ENCODE data around the gene SHISA7. TPM values are rescaled to one million over a fixed set of nuclear protein-coding genes. Genes with fewer than 3 reads are reported as not detected.
A peak's percentile ranks its signal among the peaks of the same experiment; 100 is the strongest.
"Not testable (repeated sequence)": the region's sequence is repeated elsewhere in the genome, so short reads cannot be mapped to it uniquely, and the experiment has no call there.

SHISA7 gene
- total RNA-seq, 1 donor from 2014 or later: not detected

DNA sequence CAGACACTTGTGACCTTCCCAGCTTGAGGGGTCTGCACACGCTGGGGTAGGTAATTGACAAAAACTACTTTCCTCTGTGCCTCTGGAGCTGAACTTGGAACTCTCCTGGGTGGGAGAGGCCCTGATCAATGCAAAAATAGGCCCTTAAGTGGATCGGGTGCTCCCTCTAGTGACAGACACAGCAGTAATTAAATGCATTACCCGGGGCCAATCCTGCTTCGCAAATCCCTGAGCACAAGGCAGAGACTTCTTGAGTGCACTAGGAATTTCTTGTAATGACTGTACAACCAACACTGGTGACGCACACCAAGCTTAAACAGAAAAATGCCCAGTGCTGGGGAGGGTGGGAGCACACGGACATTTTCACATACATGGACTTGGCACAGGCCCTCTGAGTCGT is 24.9 kb downstream of the SHISA7 start:
- DNase-seq (ENCODE audit: low spot score): peak; percentile 67
- peaks cover 5% of the 10 kb centered on the region for H3K27me3 Mint-ChIP-seq (ENCODE audit: unreplicated experiment)
- TF ChIP-seq, protein P1, sequence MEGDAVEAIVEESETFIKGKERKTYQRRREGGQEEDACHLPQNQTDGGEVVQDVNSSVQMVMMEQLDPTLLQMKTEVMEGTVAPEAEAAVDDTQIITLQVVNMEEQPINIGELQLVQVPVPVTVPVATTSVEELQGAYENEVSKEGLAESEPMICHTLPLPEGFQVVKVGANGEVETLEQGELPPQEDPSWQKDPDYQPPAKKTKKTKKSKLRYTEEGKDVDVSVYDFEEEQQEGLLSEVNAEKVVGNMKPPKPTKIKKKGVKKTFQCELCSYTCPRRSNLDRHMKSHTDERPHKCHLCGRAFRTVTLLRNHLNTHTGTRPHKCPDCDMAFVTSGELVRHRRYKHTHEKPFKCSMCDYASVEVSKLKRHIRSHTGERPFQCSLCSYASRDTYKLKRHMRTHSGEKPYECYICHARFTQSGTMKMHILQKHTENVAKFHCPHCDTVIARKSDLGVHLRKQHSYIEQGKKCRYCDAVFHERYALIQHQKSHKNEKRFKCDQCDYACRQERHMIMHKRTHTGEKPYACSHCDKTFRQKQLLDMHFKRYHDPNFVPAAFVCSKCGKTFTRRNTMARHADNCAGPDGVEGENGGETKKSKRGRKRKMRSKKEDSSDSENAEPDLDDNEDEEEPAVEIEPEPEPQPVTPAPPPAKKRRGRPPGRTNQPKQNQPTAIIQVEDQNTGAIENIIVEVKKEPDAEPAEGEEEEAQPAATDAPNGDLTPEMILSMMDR (IDR thresholded peaks at IDR 0.05; ENCODE audit: unreplicated experiment): peak; percentile 16
- no peak overlapping the region for H3K4me3 Mint-ChIP-seq (ENCODE audit: unreplicated experiment)
- no peaks in the 10 kb centered on the region for H3K9me3 Mint-ChIP-seq (ENCODE audit: unreplicated experiment)
- no peaks in the 10 kb centered on the region for H3K4me1 Mint-ChIP-seq (ENCODE audit: unreplicated experiment)
- H3K36me3 Mint-ChIP-seq (ENCODE audit: low read depth, unreplicated experiment): no peaks in the 10 kb centered on the region
- no peak overlapping the region for H3K27ac Mint-ChIP-seq (ENCODE audit: unreplicated experiment)

DNA sequence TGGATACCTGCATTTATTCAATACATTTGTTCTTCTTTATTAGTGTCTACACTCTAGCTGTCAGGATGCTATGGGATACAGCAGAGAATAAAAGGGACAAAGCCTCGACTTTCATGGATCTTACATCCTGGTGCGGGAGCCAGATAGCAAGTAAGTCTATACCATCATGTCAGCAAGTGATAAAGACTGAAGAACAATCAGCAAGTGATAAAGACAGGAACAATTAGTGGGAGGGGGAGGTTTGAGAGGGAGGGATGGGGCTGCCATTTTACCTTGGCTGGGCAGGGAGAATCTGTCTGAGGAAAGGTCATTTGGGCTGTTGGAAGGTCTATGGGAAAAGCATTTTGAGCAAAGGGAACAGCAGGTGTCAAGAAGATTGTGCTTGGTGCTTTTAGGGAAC is 32.9 kb downstream of the SHISA7 start:
- peaks cover 14% of the 10 kb centered on the region for H3K4me1 Mint-ChIP-seq (ENCODE audit: unreplicated experiment)
- H3K27me3 Mint-ChIP-seq (ENCODE audit: unreplicated experiment): peaks cover 11% of the 10 kb centered on the region
- no peak for DNase-seq (ENCODE audit: low spot score)
- H3K4me3 Mint-ChIP-seq (ENCODE audit: unreplicated experiment): no peak overlapping the region
- no peak overlapping the region for H3K27ac Mint-ChIP-seq (ENCODE audit: unreplicated experiment)
- peaks cover 21% of the 10 kb centered on the region for H3K36me3 Mint-ChIP-seq (ENCODE audit: low read depth, unreplicated experiment)
- TF ChIP-seq, protein P1 (IDR thresholded peaks at IDR 0.05; ENCODE audit: unreplicated experiment): no peak
- H3K9me3 Mint-ChIP-seq (ENCODE audit: unreplicated experiment): peaks cover 9% of the 10 kb centered on the region

DNA sequence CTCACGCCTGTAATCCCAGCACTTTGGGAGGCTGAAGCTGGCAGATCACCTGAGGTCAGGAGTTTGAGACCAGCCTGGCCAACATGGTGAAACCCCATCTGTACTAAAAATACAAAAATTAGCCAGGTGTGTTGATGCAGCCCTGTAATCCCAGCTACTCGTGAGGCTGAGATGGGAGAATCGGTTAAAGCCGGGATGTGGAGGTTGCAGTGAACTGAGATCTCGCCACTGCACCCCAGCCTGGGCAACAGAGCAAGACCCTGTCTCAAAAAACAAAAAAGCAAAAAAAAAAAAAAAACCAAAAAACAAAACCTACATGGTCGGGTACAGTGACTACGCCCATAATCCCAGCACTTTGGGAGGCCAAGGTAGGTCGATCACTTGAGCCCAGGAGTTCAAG is 33.9 kb downstream of the SHISA7 start:
- Mint-ChIP-seq H3K36me3 (ENCODE audit: low read depth, unreplicated experiment) (peaks cover 21% of the 10 kb centered on the region), H3K4me1 (ENCODE audit: unreplicated experiment) (peaks cover 14% of the 10 kb centered on the region), H3K27me3 (ENCODE audit: unreplicated experiment) (peaks cover 11% of the 10 kb centered on the region), H3K27ac (ENCODE audit: unreplicated experiment) (peak overlapping the region; percentile 31)
- H3K9me3 Mint-ChIP-seq (ENCODE audit: unreplicated experiment); DNase-seq (ENCODE audit: low spot score); H3K4me3 Mint-ChIP-seq (ENCODE audit: unreplicated experiment): not testable (repeated sequence)

DNA sequence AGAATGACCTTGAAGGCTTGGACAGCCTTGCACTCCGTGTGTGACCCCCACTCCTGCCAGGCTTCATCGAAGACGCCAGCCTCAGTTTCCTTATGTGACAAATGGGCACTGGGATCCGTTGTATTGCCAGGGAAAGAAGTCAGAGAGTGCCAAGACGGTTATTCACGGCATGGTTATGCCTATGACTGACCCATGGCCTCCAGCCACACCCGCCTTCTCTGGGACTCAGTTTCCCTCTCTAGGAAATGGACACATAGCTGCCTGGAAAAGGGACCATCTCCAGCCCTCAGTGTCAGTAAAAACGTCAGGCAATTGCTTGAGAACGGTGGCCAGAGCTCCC is 34.6 kb downstream of the SHISA7 start:
- TF ChIP-seq, protein P1 (IDR thresholded peaks at IDR 0.05; ENCODE audit: unreplicated experiment): no peak
- H3K36me3 Mint-ChIP-seq (ENCODE audit: low read depth, unreplicated experiment): peaks cover 21% of the 10 kb centered on the region
- peak overlapping the region; percentile 93 for H3K4me3 Mint-ChIP-seq (ENCODE audit: unreplicated experiment)
- H3K27ac Mint-ChIP-seq (ENCODE audit: unreplicated experiment): peak overlapping the region; percentile 90
- peaks cover 9% of the 10 kb centered on the region for H3K9me3 Mint-ChIP-seq (ENCODE audit: unreplicated experiment)
- H3K27me3 Mint-ChIP-seq (ENCODE audit: unreplicated experiment): peaks cover 11% of the 10 kb centered on the region
- peaks cover 14% of the 10 kb centered on the region for H3K4me1 Mint-ChIP-seq (ENCODE audit: unreplicated experiment)
- no peak for DNase-seq (ENCODE audit: low spot score)

DNA sequence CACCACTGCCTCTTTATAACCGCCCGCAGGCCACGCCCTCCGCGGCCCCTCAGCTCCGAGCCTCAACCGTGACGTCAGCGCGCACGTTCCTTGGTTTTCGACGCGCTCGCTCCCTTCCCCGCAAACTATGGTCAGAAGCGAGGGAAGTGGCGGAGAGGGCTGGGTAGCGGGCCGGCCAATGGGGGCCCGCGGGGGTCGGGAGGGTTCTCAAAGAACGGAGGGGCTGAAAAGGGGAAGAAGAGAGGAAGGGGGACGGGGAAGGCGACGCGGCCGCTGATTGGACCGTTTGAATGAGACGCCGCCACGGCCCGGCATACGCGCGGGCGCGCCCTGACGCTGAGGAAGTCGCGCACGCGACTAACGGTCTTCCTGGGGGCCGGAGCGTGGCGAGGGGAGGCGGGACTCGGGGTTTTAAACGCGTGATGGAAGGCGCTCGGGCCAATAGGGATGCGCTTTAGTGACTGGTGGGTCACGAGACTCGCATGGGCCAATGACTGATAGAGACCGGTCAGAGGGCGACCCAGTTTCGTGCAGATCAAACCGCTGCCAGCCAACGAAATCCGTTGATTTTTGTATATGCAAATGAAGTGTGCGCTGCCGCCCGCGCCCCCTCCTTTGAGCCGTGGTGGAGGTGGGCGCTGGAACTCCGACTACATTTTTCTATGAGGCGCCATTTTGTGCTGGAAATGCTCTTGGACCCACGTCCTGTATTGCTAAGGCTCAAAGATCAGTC is 35.1 kb downstream of the SHISA7 start:
- Mint-ChIP-seq H3K27me3 (ENCODE audit: unreplicated experiment) (peaks cover 12% of the 10 kb centered on the region), H3K4me3 (ENCODE audit: unreplicated experiment) (peak overlapping the region; percentile 93), H3K27ac (ENCODE audit: unreplicated experiment) (peak overlapping the region; percentile 90), H3K36me3 (ENCODE audit: low read depth, unreplicated experiment) (peaks cover 25% of the 10 kb centered on the region), H3K4me1 (ENCODE audit: unreplicated experiment) (peaks cover 14% of the 10 kb centered on the region), H3K9me3 (ENCODE audit: unreplicated experiment) (peaks cover 9% of the 10 kb centered on the region)
- TF ChIP-seq, protein P1 (IDR thresholded peaks at IDR 0.05; ENCODE audit: unreplicated experiment): no peak
- DNase-seq (ENCODE audit: low spot score): peak; percentile 94

DNA sequence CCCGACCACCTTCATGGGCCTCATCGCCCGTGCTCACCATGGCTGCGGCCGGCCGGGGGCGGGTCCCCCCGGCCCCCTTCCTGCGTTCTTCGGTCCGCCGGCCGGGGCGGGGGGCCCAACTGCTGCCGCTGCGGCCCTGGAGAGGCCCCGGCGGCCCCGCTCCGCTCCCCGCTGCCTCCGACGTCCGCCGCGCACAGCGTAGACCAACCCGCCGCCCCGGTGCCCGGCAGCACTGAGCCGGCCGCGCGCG is 35.6 kb downstream of the SHISA7 start, which contains the start of gene UBE2S:
UBE2S (minus strand) TSS at position 239 of the 250 bp plus-strand sequence; CDS start at position 40, 199 bp downstream.
- Mint-ChIP-seq H3K36me3 (ENCODE audit: low read depth, unreplicated experiment) (peaks cover 28% of the 10 kb centered on the region), H3K4me3 (ENCODE audit: unreplicated experiment) (peak within 1 kb of the TSS; percentile 93)
- not testable (repeated sequence) for DNase-seq (ENCODE audit: low spot score)

More for the DNA sequence above, 35.6 kb downstream of the SHISA7 start, which contains the start of gene UBE2S:
- not testable (repeated sequence) for H3K9me3 Mint-ChIP-seq (ENCODE audit: unreplicated experiment)
- Mint-ChIP-seq H3K27ac (ENCODE audit: unreplicated experiment) (peak within 1 kb of the TSS; percentile 90), H3K4me1 (ENCODE audit: unreplicated experiment) (peaks cover 14% of the 10 kb centered on the region), H3K27me3 (ENCODE audit: unreplicated experiment) (peaks cover 13% of the 10 kb centered on the region)
